T-helper 2 cell treated with Interferon-gamma antibody and Interleukin-4, amounts not matched to agents 5 μg/mL and 100 μg/mL, for 36 hours (primary cell): ENCODE results near the gene EDN2.

ENCODE experiments used
- DNase-seq: peaks from one replicate; pipeline ENCODE4 v3.0.0; 2021; ENCODE audit warnings: low spot score
- H3K27ac Mint-ChIP-seq: one replicate; pipeline ENCODE4 v1.8.0; 2021; ENCODE audit warnings: mild to moderate bottlenecking, mixed read lengths
- H3K27me3 Mint-ChIP-seq: one replicate; pipeline ENCODE4 v1.8.0; 2021; ENCODE audit warnings: low read depth, mixed read lengths
- H3K36me3 Mint-ChIP-seq: one replicate; pipeline ENCODE4 v1.8.0; 2021; ENCODE audit warnings: low read depth, mixed read lengths
- H3K4me1 Mint-ChIP-seq: one replicate; pipeline ENCODE4 v1.8.0; 2021; ENCODE audit warnings: low read depth, mixed read lengths
- H3K4me3 Mint-ChIP-seq: one replicate; pipeline ENCODE4 v1.8.0; 2022; ENCODE audit warnings: mild to moderate bottlenecking, moderate library complexity, mixed read lengths
- H3K9me3 Mint-ChIP-seq: one replicate; pipeline ENCODE4 v1.8.0; 2021; ENCODE audit warnings: mixed read lengths

EDN2 gene

GRCh38 chr1:41498391-41498790 lies 13.9 kb upstream of the EDN2 start:
- Mint-ChIP-seq H3K27me3 (no peaks in the 10 kb centered on the region), H3K36me3 (no peaks in the 10 kb centered on the region), H3K4me1 (peaks cover 3% of the 10 kb centered on the region), H3K9me3 (no peaks in the 10 kb centered on the region), H3K27ac (no peak overlapping the region), H3K4me3 (no peak overlapping the region)
- no peak for DNase-seq

- no peak for DNase-seq
- Mint-ChIP-seq H3K36me3 (no peaks in the 10 kb centered on the region), H3K27ac (no peak overlapping the region), H3K4me3 (no peak overlapping the region), H3K9me3 (no peaks in the 10 kb centered on the region), H3K4me1 (peaks cover 3% of the 10 kb centered on the region), H3K27me3 (no peaks in the 10 kb centered on the region)
Measured at GRCh38 chr1:41497461-41498030, 13.1 kb upstream of the EDN2 start.

DNA sequence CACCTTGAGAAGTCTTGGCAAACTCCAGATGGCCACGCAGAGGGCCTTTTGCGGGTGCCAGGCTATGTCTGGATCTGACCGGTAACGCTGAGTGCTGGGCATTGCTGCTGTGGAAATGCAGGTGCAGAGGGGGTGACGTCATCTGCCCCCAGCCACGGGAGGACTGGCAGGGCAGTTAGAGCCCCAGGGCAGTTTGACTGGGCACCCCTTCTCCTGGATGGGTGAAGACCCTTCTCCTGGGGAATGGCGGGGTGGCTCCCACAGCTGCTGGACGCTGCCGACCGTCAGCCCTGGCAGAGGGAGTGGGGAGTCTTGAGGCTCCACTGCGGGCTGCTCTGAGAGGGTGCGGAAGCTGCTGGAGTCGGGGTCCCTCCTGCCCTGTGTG lies 12.6 kb upstream of the EDN2 start:
- no peak overlapping the region for H3K27ac Mint-ChIP-seq
- no peaks in the 10 kb centered on the region for H3K9me3 Mint-ChIP-seq
- H3K4me1 Mint-ChIP-seq = peaks cover 3% of the 10 kb centered on the region
- DNase-seq = no peak
- H3K36me3 Mint-ChIP-seq = no peaks in the 10 kb centered on the region
- no peak overlapping the region for H3K4me3 Mint-ChIP-seq
- no peaks in the 10 kb centered on the region for H3K27me3 Mint-ChIP-seq

DNA sequence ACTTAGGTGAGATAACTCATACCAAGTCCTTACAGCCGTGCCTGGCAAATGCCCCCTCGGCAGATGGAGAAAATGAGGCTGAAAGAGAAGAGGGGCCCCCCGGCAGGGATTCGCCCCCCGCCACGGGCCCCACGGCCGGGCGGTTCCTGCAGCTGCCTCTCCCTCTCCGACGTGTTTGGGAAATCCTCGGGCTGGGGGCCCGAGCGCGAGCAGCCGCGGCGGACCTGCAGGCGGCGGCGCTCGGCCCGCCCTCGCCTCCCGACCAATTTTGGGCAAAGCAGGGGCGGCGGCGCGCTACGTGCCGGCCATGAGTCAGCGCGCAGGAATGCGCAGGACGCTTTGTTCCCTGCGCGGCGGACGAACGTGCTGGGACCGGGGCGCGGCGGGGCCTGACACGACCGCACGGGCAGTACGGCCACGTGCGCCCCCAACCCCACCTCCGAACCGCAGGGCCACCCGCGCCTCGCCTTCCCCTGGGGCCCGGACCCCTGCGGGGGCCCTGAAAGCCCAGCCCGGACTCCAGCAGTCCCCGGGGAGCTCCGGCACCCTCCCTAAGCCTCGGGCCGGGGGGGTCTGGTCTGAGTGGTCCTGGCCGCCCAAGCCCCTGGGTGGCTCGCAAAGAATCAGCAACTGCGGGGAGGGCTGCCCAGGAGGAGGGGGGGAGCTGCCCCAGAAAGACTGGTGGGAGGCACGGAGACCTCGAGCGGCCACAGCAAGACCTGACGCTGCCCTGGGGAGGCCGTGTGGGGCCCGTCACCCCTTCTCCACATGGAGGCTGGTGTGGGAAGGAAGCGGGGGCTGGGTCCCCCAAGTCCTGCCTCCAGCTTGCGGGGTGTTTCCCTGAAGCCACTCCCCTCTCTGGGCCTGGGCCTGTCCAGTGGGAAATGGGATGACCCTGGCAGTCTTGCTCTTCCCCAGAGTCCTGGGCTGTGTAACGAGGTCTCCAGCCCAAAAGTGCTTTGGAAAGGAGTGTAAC lies 11.9 kb upstream of the EDN2 start:
- H3K36me3 Mint-ChIP-seq = no peaks in the 10 kb centered on the region
- no peaks in the 10 kb centered on the region for H3K9me3 Mint-ChIP-seq
- peak; percentile 77 for DNase-seq
- H3K4me3 Mint-ChIP-seq = peak overlapping the region; percentile 60
- H3K27ac Mint-ChIP-seq = no peak overlapping the region
- H3K27me3 Mint-ChIP-seq = no peaks in the 10 kb centered on the region
- peaks cover 3% of the 10 kb centered on the region for H3K4me1 Mint-ChIP-seq

DNA sequence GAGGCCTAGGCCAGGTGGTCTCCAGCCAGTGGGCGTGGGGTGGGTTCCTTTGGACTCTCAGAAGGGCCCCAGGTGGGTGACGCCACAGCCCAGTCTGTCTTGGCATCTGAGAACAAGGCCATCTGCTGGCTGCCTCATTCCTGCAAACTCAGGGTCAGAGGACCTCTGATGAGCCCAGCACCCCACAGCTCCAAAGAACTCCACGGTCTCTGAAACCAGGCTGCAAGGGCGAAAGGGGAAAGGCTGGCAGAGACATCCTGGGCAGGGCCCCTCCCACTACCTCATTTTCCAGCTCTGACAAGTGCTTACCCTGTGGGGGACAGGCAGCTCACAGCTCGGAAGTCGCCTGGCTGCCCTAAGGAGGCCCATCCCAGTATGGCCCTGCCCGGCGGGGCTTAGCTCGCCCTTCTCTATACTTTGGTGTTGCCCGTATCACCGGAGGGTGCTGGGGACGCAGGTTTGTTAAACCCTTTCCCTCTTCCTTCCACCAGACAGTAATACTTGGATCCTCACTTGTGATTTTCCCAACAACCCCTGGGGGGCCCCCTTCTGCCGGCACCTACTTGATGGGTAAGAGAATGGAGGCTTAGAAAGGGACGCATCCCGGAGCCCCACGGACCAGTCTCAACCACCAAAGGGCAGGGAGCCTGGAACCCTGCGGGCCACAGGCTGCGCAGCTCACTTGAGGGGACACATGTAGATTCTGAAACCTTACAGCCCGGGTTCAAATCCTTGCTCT lies 10.9 kb upstream of the EDN2 start:
- H3K27me3 Mint-ChIP-seq = no peaks in the 10 kb centered on the region
- no peaks in the 10 kb centered on the region for H3K36me3 Mint-ChIP-seq
- no peak overlapping the region for H3K27ac Mint-ChIP-seq
- peaks cover 3% of the 10 kb centered on the region for H3K4me1 Mint-ChIP-seq
- no peaks in the 10 kb centered on the region for H3K9me3 Mint-ChIP-seq
- H3K4me3 Mint-ChIP-seq = peak overlapping the region; percentile 60
- DNase-seq = peak; percentile 23

DNA sequence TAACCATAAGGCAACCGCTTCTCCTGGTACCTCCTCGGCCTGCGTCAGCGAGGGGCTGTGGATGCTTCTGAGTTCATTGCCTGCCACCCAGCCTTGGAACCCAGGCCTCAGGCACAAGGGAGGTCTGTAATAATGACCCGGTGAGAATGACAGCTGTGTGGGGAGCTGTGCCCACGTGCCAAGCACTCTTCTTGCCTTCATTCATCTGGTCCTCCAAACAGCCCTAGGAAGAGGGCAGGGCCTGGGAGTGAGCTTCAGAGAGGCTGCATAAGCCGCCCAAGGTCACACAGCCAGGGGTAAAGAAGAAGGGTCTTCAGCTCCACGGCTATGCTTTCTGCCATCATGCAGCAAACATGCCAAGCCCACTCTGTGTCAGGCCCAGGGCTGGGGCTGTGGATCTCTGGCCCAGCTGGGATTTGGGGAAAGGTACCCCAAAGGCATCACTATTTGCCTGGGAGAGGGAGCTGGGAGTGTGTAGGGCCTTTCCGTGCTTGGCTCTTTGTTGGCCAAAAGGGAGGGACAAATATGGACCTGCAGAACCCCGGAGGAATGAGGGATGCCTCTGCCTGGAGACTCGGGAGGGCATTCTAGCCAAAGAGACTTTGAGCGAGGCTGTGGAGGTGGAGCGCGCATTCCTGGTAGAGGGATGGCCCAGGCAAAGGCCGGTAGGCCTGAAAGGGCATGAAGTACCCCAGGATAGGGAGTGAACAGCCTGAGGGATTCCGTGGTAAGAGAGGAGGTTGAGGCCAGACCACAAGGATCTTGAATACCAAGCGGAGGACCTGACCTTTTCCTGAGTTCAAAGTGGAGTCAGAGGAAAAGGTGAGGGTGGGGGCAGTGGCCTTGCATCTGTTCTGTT lies 10.1 kb upstream of the EDN2 start:
- no peak overlapping the region for H3K4me3 Mint-ChIP-seq
- H3K36me3 Mint-ChIP-seq = no peaks in the 10 kb centered on the region

DNA sequence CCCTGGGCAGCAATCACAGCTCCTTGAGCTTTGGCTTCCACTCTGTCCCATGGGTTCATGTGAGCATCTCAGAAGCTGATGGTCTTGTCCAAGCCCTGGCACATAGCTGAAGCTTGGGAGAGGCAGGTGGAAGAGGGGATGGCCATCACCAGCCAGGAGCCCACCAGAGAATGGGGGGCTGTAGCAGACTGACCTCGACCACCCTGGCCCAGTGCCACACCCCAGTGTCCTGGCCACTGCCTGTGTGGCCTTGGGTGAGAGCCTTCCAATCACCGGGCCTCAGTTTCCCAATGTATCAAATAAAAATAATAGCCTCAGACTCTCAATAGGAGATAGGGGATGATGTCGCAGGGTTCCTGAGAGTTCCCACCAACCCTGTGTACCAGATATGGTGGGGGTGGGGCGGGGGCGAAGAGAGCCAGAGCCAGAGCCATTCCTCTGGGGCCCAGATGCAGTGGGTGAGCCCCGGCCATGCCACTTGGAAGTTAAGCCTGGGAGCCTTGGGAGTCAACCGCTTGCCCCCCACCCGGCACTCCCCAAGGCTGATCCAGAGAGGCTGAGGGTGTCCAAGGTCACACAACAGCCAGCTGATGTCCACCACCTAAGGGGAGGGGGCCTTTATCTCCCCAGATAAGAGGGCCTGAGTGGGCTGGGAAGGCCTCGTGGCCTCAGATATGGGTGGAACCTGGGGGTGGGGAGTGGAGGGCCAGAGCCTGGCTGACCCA lies 9.3 kb upstream of the EDN2 start:
- H3K4me3 Mint-ChIP-seq = no peak overlapping the region
- H3K9me3 Mint-ChIP-seq = no peaks in the 10 kb centered on the region
- DNase-seq = no peak
- H3K36me3 Mint-ChIP-seq = no peaks in the 10 kb centered on the region
- no peak overlapping the region for H3K27ac Mint-ChIP-seq
- H3K4me1 Mint-ChIP-seq = peaks cover 3% of the 10 kb centered on the region
- peaks cover 2% of the 10 kb centered on the region for H3K27me3 Mint-ChIP-seq

More for the DNA sequence above, 10.1 kb upstream of the EDN2 start:
- H3K9me3 Mint-ChIP-seq = no peaks in the 10 kb centered on the region
- no peaks in the 10 kb centered on the region for H3K27me3 Mint-ChIP-seq
- no peak overlapping the region for H3K27ac Mint-ChIP-seq
- DNase-seq = no peak
- H3K4me1 Mint-ChIP-seq = peaks cover 3% of the 10 kb centered on the region

DNA sequence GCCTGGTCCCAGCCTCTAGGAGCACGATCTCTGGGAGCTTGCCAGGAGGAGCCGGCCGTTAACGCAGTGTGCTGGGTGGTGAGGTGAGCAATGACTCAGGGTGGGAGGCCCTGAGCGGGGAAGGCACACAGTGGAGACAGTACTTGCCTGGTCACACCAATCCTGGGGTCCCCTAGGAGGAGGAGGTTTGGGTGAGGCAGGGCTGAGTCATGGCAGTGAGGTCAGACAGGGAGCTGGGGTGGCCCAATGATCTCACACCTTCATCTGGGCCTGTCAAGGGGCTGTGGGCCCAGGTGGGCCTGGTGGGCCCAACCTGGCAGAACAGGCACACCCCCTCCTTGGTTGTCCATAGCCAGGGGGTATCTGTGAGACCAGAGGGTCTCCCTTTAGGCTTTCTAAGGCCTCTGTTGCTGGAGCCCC lies 8.6 kb upstream of the EDN2 start:
- DNase-seq = peak; percentile 22
- peaks cover 2% of the 10 kb centered on the region for H3K27me3 Mint-ChIP-seq
- H3K27ac Mint-ChIP-seq = no peak overlapping the region
- no peaks in the 10 kb centered on the region for H3K36me3 Mint-ChIP-seq
- H3K9me3 Mint-ChIP-seq = no peaks in the 10 kb centered on the region
- H3K4me3 Mint-ChIP-seq = no peak overlapping the region
- peaks cover 3% of the 10 kb centered on the region for H3K4me1 Mint-ChIP-seq

GRCh38 chr1:41492341-41492848 lies 7.9 kb upstream of the EDN2 start:
- no peak overlapping the region for H3K4me3 Mint-ChIP-seq
- peaks cover 3% of the 10 kb centered on the region for H3K4me1 Mint-ChIP-seq
- peak; percentile 48 for DNase-seq
- peaks cover 2% of the 10 kb centered on the region for H3K27me3 Mint-ChIP-seq
- no peaks in the 10 kb centered on the region for H3K36me3 Mint-ChIP-seq
- no peaks in the 10 kb centered on the region for H3K9me3 Mint-ChIP-seq
- no peak overlapping the region for H3K27ac Mint-ChIP-seq

DNA sequence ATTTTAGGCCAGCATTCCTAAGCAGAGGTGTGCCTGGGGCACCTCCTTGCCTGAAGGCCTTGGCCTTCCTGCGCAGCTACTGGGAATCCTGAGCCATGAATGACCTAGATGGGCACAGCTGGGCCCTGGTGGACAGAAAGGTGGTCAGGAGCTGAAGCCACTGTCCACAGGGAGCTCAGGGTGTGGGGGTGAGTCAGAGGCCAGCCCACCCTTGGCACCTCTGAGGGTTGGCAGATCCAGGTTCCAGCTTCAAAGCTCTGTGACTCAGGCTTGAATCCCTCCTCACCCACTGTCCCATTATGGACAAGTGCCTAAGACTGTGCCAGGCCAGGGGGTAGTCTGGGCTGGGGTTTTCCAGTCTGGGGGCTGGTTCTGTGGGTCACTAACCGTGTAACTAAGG lies 6.4 kb upstream of the EDN2 start:
- Mint-ChIP-seq H3K27ac (no peak overlapping the region), H3K36me3 (no peaks in the 10 kb centered on the region), H3K4me3 (no peak overlapping the region), H3K27me3 (peaks cover 8% of the 10 kb centered on the region), H3K9me3 (no peaks in the 10 kb centered on the region), H3K4me1 (peaks cover 8% of the 10 kb centered on the region)
- no peak for DNase-seq

DNA sequence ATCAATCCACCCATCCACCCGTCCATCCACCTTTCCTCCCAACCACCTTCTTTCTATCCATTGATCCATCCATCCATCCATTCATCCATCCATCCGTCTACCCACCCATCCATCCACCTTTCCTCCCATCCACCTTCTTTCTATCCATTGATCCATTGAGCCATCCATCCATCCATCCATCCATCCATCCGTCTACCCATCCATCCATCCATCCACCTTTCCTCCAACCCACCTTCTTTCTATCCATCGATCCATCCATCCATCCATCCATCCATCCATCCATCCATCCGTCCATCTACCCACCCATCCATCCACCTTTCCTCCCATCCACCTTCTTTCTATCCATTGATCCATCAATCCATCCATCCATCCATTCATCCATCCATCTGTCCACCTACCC lies 5.1 kb upstream of the EDN2 start:
- peaks cover 6% of the 10 kb centered on the region for H3K4me1 Mint-ChIP-seq
- H3K27ac Mint-ChIP-seq = no peak overlapping the region
- H3K36me3 Mint-ChIP-seq = no peaks in the 10 kb centered on the region
- H3K27me3 Mint-ChIP-seq = peaks cover 8% of the 10 kb centered on the region
- no peaks in the 10 kb centered on the region for H3K9me3 Mint-ChIP-seq
- DNase-seq = no peak
- no peak overlapping the region for H3K4me3 Mint-ChIP-seq

DNA sequence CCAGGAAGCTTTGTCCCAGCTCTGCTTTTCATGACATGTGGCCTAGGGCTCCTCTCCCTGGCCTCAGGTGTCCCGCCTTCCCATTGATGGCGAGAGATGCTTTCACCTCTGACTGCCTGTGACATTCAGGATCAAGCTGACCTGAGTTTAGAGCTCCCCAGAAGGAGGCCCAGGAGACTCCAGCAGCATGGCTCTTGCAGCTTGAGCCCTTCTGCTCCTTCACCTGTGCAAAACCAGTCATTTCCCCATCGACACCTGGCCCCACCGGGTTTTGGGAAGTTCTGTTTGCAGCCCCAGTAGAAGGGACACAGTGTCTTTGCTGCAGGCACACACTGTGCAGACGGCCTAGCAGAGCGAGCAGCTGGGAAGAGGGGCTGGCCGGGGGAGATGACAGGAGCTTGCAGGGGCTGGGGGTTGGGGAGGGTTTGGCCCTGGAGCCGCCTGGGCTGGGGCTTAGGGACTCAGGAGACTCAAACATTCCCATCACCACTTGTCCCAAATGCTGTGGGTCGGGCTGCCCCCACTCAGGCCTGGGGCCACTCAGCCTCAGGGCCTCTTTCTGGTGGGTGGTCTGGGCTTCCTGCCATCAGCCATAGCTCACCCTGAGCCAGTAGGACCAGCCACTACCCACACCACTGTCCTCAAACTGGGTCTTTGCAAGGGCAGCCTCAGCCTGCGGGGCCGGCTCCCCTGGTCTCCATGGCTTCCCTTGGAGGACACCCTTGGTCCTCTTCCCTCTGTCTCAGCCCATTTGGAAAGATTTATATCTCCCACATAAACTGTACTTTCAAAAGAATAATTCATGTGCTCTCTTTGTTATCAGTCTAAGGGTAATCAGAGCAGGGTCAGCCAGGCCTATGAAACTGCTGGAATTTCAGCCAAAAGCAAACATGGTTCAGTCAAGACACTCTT lies 3.8 kb upstream of the EDN2 start:
- Mint-ChIP-seq H3K27ac (no peak overlapping the region), H3K4me3 (no peak overlapping the region), H3K4me1 (peaks cover 6% of the 10 kb centered on the region), H3K36me3 (no peaks in the 10 kb centered on the region), H3K9me3 (no peaks in the 10 kb centered on the region), H3K27me3 (peaks cover 9% of the 10 kb centered on the region)
- DNase-seq = no peak
